Omental fat pad (tissue), 4 donors: ENCODE measurements around the gene TM4SF20. TPM values are rescaled to one million over a fixed set of nuclear protein-coding genes. Genes with fewer than 3 reads are reported as not detected.

ENCODE experiments used
- ATAC-seq: fragments of 150-250 bp; one replicate; pipeline ENCODE4 v1.9.1; 2016; ENCODE audit warnings: mild to moderate bottlenecking, moderate library complexity; ENCODE audit not compliant: low FRiP score
- DNase-seq: peaks from one replicate; pipeline ENCODE4 v3.0.0-alpha.2; 2019; ENCODE audit warnings: low spot score
- CTCF ChIP-seq, 3 donors: fragments of 450-650 bp; IDR thresholded peaks; one replicate each; pipeline ENCODE4 v1.5.1; 2016 to 2017; ENCODE audit warnings: antibody characterized with exemption in 3 of 3, mild to moderate bottlenecking in 3 of 3, moderate library complexity in 2 of 3
- total RNA-seq, 4 donors: library from RNA; depleted of rRNA; stranded (reverse); fragments of >200 nt; gene quantifications; one replicate each; pipeline ENCODE4 v1.1.0, GENCODE V29; 2016

TM4SF20 gene
- total RNA-seq, 4 donors from 2014 or later: not detected

GRCh38 chr2:227414846-227415245 lies 35.7 kb upstream of the TM4SF20 start:
- TF ChIP-seq CTCF (IDR thresholded peaks at IDR 0.05): no peak
- DNase-seq (no peak), ATAC-seq (peak; percentile 30)

- DNase-seq (no peak), ATAC-seq (no peak)
- TF ChIP-seq CTCF (IDR thresholded peaks at IDR 0.05): no peak
Observed at GRCh38 chr2:227413371-227413770, 34.3 kb upstream of the TM4SF20 start.

- DNase-seq (no peak), ATAC-seq (no peak)
- TF ChIP-seq CTCF (IDR thresholded peaks at IDR 0.05): no peak
Observed at GRCh38 chr2:227412877-227413276, 33.8 kb upstream of the TM4SF20 start.

GRCh38 chr2:227411990-227412350 lies 32.9 kb upstream of the TM4SF20 start:
- ATAC-seq: no peak
- no peak for TF ChIP-seq CTCF (IDR thresholded peaks at IDR 0.05)
- DNase-seq: no peak

GRCh38 chr2:227411320-227411989 lies 32.3 kb upstream of the TM4SF20 start:
- DNase-seq: no peak
- TF ChIP-seq CTCF (IDR thresholded peaks at IDR 0.05): no peak
- no peak for ATAC-seq

- no peak for TF ChIP-seq CTCF (IDR thresholded peaks at IDR 0.05)
- no peak for DNase-seq
- no peak for ATAC-seq
Observed at GRCh38 chr2:227410191-227410590, 31.1 kb upstream of the TM4SF20 start.

GRCh38 chr2:227407591-227408151 lies 28.6 kb upstream of the TM4SF20 start:
- DNase-seq (no peak), ATAC-seq (peak; percentile 34)
- TF ChIP-seq CTCF (IDR thresholded peaks at IDR 0.05): no peak
